Measurements from ENCODE around the gene THAP4.
A peak's percentile ranks its signal among the peaks of the same experiment; 100 is the strongest.

The THAP4 gene

GRCh38 chr2:241645915-241646645 lies 9.1 kb upstream of the THAP4 start:
- H3K27me3 ChIP-seq (ENCODE audit: control insufficient read depth, insufficient read depth, low read length), result no peaks in the 10 kb centered on the region
- no peaks in the 10 kb centered on the region for H3K36me3 ChIP-seq (ENCODE audit: control insufficient read depth, insufficient read depth, low read length)
- H3K9me3 ChIP-seq (ENCODE audit: control insufficient read depth, low read length), result no peaks in the 10 kb centered on the region
- no peaks in the 10 kb centered on the region for H3K4me1 ChIP-seq (ENCODE audit: control insufficient read depth, insufficient read depth, low read length)
- H3K9ac ChIP-seq (ENCODE audit: low read length), result no peak overlapping the region
- H3K4me3 ChIP-seq (ENCODE audit: low read length), result no peak overlapping the region

- Histone ChIP-seq H3K4me3 (ENCODE audit: low read length) (no peak overlapping the region), H3K27me3 (ENCODE audit: control insufficient read depth, insufficient read depth, low read length) (no peaks in the 10 kb centered on the region), H3K9me3 (ENCODE audit: control insufficient read depth, low read length) (no peaks in the 10 kb centered on the region), H3K9ac (ENCODE audit: low read length) (no peak overlapping the region), H3K36me3 (ENCODE audit: control insufficient read depth, insufficient read depth, low read length) (no peaks in the 10 kb centered on the region), H3K4me1 (ENCODE audit: control insufficient read depth, insufficient read depth, low read length) (no peaks in the 10 kb centered on the region)
Observed at GRCh38 chr2:241645056-241645914, 8.3 kb upstream of the THAP4 start.

GRCh38 chr2:241641631-241642030 lies 4.7 kb upstream of the THAP4 start:
- Histone ChIP-seq H3K9me3 (ENCODE audit: control insufficient read depth, low read length) (no peaks in the 10 kb centered on the region), H3K36me3 (ENCODE audit: control insufficient read depth, insufficient read depth, low read length) (no peaks in the 10 kb centered on the region), H3K27me3 (ENCODE audit: control insufficient read depth, insufficient read depth, low read length) (no peaks in the 10 kb centered on the region), H3K4me3 (ENCODE audit: low read length) (no peak overlapping the region), H3K4me1 (ENCODE audit: control insufficient read depth, insufficient read depth, low read length) (peaks cover 6% of the 10 kb centered on the region), H3K9ac (ENCODE audit: low read length) (no peak overlapping the region)

- no peaks in the 10 kb centered on the region for H3K9me3 ChIP-seq (ENCODE audit: control insufficient read depth, low read length)
- H3K27me3 ChIP-seq (ENCODE audit: control insufficient read depth, insufficient read depth, low read length), result no peaks in the 10 kb centered on the region
- no peaks in the 10 kb centered on the region for H3K36me3 ChIP-seq (ENCODE audit: control insufficient read depth, insufficient read depth, low read length)
- H3K4me1 ChIP-seq (ENCODE audit: control insufficient read depth, insufficient read depth, low read length), result peaks cover 16% of the 10 kb centered on the region
- no peak overlapping the region for H3K4me3 ChIP-seq (ENCODE audit: low read length)
- no peak overlapping the region for H3K9ac ChIP-seq (ENCODE audit: low read length)
Observed at GRCh38 chr2:241640165-241640795, 3.3 kb upstream of the THAP4 start.

- Histone ChIP-seq H3K4me1 (ENCODE audit: control insufficient read depth, insufficient read depth, low read length) (peaks cover 17% of the 10 kb centered on the region), H3K9ac (ENCODE audit: low read length) (no peak overlapping the region), H3K9me3 (ENCODE audit: control insufficient read depth, low read length) (no peaks in the 10 kb centered on the region), H3K4me3 (ENCODE audit: low read length) (no peak overlapping the region), H3K27me3 (ENCODE audit: control insufficient read depth, insufficient read depth, low read length) (no peaks in the 10 kb centered on the region), H3K36me3 (ENCODE audit: control insufficient read depth, insufficient read depth, low read length) (no peaks in the 10 kb centered on the region)
Observed at GRCh38 chr2:241639385-241639784, 2.4 kb upstream of the THAP4 start.

- no peaks in the 10 kb centered on the region for H3K9me3 ChIP-seq (ENCODE audit: control insufficient read depth, low read length)
- peaks cover 17% of the 10 kb centered on the region for H3K4me1 ChIP-seq (ENCODE audit: control insufficient read depth, insufficient read depth, low read length)
- H3K27me3 ChIP-seq (ENCODE audit: control insufficient read depth, insufficient read depth, low read length), result no peaks in the 10 kb centered on the region
- H3K36me3 ChIP-seq (ENCODE audit: control insufficient read depth, insufficient read depth, low read length), result no peaks in the 10 kb centered on the region
- no peak overlapping the region for H3K9ac ChIP-seq (ENCODE audit: low read length)
- H3K4me3 ChIP-seq (ENCODE audit: low read length), result no peak overlapping the region
Observed at GRCh38 chr2:241638940-241639339, 2.0 kb upstream of the THAP4 start.

GRCh38 chr2:241637795-241638660 lies 1.1 kb upstream of the THAP4 start:
- H3K27me3 ChIP-seq (ENCODE audit: control insufficient read depth, insufficient read depth, low read length), result no peaks in the 10 kb centered on the region
- H3K9ac ChIP-seq (ENCODE audit: low read length), result peak overlapping the region; percentile 84
- peak overlapping the region; percentile 74 for H3K4me3 ChIP-seq (ENCODE audit: low read length)
- no peaks in the 10 kb centered on the region for H3K36me3 ChIP-seq (ENCODE audit: control insufficient read depth, insufficient read depth, low read length)
- peaks cover 17% of the 10 kb centered on the region for H3K4me1 ChIP-seq (ENCODE audit: control insufficient read depth, insufficient read depth, low read length)
- no peaks in the 10 kb centered on the region for H3K9me3 ChIP-seq (ENCODE audit: control insufficient read depth, low read length)

- Histone ChIP-seq H3K4me3 (ENCODE audit: low read length) (peak overlapping the region; percentile 63), H3K9ac (ENCODE audit: low read length) (peak overlapping the region; percentile 77), H3K9me3 (ENCODE audit: control insufficient read depth, low read length) (no peaks in the 10 kb centered on the region), H3K4me1 (ENCODE audit: control insufficient read depth, insufficient read depth, low read length) (peaks cover 17% of the 10 kb centered on the region), H3K27me3 (ENCODE audit: control insufficient read depth, insufficient read depth, low read length) (no peaks in the 10 kb centered on the region), H3K36me3 (ENCODE audit: control insufficient read depth, insufficient read depth, low read length) (no peaks in the 10 kb centered on the region)
Observed at GRCh38 chr2:241636182-241637017, 558 bp downstream of the THAP4 start.

GRCh38 chr2:241635756-241636155 lies 1.2 kb downstream of the THAP4 start:
- H3K9me3 ChIP-seq (ENCODE audit: control insufficient read depth, low read length), result no peaks in the 10 kb centered on the region
- peak overlapping the region; percentile 63 for H3K4me3 ChIP-seq (ENCODE audit: low read length)
- H3K27me3 ChIP-seq (ENCODE audit: control insufficient read depth, insufficient read depth, low read length), result no peaks in the 10 kb centered on the region
- no peaks in the 10 kb centered on the region for H3K36me3 ChIP-seq (ENCODE audit: control insufficient read depth, insufficient read depth, low read length)
- H3K4me1 ChIP-seq (ENCODE audit: control insufficient read depth, insufficient read depth, low read length), result peaks cover 17% of the 10 kb centered on the region
- peak overlapping the region; percentile 77 for H3K9ac ChIP-seq (ENCODE audit: low read length)

GRCh38 chr2:241633561-241633960 lies 3.4 kb downstream of the THAP4 start:
- Histone ChIP-seq H3K9ac (ENCODE audit: low read length) (no peak overlapping the region), H3K9me3 (ENCODE audit: control insufficient read depth, low read length) (no peaks in the 10 kb centered on the region), H3K36me3 (ENCODE audit: control insufficient read depth, insufficient read depth, low read length) (no peaks in the 10 kb centered on the region), H3K4me1 (ENCODE audit: control insufficient read depth, insufficient read depth, low read length) (peaks cover 11% of the 10 kb centered on the region), H3K27me3 (ENCODE audit: control insufficient read depth, insufficient read depth, low read length) (no peaks in the 10 kb centered on the region), H3K4me3 (ENCODE audit: low read length) (no peak overlapping the region)

Data from mucosa of stomach (tissue), 1 donor.